HG03066 (cell line): ENCODE measurements around the gene ADCYAP1.

ENCODE experiments used
- ATAC-seq: cut with Tn5 transposase; IDR thresholded peaks from one replicate; pipeline ENCODE4 v1.9.1; 2021; ENCODE audit warnings: low read depth; ENCODE audit not compliant: unreplicated experiment

The ADCYAP1 gene

DNA sequence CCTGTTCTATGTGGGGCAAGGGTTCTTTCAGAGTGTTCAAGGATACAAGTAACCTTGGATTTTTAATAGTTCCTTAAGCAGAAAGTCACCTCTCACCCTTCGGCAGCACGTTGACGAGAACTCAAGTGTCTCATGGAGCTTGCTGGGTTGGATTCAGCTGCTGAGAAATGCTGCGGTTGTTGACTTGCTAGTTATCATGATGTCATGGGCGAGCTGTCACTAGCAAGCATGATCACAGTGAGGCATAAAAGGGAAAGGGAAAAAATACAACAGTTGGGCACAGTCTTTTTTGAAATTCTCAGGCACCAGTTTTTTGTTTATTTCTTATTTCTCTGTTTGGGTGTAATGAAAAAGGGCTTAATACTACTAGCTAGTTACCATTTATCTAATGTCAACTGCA lies 53.2 kb downstream of the ADCYAP1 start:
- ATAC-seq = no peak

DNA sequence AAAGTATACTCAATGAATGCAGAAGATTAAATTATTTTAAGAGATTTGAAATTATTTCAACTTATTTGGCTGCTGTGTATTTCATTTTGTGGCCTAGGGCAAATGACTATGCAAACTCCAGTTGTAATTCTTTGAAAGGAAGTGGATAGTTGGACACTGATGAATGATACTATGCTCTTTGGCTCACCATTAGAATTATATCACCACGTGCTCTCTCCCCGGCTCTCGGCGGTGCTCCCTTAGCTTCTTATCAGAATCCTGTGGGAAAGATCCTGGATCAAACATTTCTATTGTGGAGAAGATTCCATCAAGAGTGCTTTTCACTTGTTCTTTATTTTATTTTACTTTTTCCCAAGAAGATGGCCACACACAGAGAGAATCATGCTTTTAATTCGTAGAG lies 55.2 kb downstream of the ADCYAP1 start:
- ATAC-seq = no peak
